HL-60/S4 treated with retinoic acid at 250 ng/mL for 4 days and 3 days (cell line): ENCODE results near the gene NME3.
"Not testable (repeated sequence)": the region's sequence is repeated elsewhere in the genome, so short reads cannot be mapped to it uniquely, and the experiment has no call there.

ENCODE experiments used
- in situ Hi-C: fragments of 300-500 bp; cut with MboI; formaldehyde crosslinking; loops from 2 replicates; pipeline ENCODE4 v1.7.0; 2022; ENCODE audit warnings: low sequenced_read_pairs

NME3 gene

DNA sequence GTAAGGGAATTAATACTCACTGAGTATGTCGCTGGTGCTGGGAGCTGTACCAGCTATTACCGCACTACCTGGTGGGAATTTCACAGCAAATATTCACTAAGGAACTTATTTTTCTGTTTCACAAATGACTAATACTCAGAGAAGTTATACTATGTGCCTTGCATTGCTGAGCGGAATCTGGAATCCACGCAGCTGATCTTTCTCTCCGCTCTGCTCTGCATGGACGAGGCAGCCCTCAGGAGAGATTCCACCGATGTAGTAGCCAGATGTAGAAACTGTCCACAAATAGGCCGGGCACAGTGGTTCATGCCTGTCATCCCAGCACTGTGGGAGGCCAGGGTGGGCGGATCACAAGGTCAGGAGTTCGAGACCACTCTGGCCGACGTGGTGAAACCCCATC is 17.1 kb downstream of the NME3 start:
- in situ Hi-C loops = no loop called here

GRCh38 chr16:1752853-1753252 is 18.5 kb downstream of the NME3 start:
- in situ Hi-C loops = no loop called here

DNA sequence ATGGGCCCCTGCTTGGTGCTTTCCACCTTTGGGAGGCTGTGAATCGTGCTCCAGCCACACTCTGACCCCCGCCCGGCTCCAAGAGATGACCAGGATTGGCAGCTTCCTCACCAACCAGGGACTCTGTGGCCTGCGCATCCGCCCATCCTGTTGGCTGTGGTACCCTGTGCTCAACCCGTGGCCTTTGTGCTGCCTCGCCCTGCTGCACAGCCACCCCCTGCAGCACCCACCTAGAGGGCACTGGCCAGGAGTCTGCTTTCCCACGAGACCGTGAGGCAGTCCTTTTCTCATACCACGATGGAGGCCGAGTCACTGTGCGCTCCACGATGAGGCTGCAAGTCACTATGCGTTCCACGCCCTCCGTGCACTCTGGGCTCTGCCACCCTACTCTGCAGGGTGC is 19.4 kb downstream of the NME3 start:
- in situ Hi-C loops = no loop called here

GRCh38 chr16:1749152-1750117 is 21.9 kb downstream of the NME3 start:
- in situ Hi-C loops = no loop called here

GRCh38 chr16:1747934-1748333 is 23.4 kb downstream of the NME3 start:
- in situ Hi-C loops = no loop called here

DNA sequence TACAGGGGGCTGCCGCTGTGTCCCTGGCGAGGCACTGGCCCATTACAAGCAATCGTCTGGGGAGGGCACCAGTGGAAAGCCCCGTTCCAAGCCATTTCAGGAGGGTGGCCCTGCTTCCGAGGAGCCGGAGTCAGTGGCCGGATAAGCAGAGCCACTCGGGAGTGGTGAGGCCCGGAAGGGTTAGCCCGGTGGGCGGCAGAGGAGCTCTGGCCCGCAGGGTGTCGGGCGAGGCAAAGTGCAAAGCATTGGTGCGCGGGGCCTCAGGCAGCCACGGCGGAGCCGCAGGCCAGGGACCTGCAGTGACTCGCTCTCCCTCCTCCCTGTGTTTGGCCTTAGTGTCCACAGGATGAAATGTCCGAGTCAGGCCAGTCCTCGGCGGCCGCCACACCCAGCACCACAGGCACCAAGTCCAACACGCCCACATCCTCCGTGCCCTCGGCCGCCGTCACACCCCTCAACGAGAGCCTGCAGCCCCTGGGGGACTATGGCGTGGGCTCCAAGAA is 24.6 kb downstream of the NME3 start:
- in situ Hi-C loops = no loop called here

- in situ Hi-C loops = no loop called here
Observed at GRCh38 chr16:1745900-1746692, 25.2 kb downstream of the NME3 start.

- in situ Hi-C loops = no loop called here
Observed at GRCh38 chr16:1745181-1745899, 26.0 kb downstream of the NME3 start.

DNA sequence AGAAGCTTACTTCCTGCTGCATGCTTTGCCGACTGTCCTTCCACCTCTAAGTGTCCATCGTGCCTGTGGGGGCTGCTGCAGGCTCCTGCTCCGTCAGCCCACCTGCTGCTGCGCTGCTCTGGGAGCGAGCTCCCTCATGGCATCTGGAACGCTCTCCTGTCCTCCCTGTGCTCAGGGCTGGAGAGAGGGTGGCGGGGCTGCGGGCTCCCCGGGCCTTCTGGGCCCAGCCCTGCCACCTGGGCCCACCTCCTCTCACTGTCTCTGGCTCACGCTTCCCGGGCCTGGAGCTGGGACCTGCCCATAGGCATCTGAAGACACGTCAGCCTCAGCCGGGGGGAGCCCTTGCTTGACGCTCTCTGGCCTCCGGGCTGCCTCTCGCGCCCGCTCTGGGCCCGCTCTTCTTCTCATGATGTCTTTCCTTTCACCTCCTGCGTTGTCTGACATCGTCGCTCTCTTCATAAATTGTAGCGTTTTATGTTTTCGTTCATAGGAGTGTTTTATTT is 27.0 kb downstream of the NME3 start:
- in situ Hi-C loops = no loop called here

DNA sequence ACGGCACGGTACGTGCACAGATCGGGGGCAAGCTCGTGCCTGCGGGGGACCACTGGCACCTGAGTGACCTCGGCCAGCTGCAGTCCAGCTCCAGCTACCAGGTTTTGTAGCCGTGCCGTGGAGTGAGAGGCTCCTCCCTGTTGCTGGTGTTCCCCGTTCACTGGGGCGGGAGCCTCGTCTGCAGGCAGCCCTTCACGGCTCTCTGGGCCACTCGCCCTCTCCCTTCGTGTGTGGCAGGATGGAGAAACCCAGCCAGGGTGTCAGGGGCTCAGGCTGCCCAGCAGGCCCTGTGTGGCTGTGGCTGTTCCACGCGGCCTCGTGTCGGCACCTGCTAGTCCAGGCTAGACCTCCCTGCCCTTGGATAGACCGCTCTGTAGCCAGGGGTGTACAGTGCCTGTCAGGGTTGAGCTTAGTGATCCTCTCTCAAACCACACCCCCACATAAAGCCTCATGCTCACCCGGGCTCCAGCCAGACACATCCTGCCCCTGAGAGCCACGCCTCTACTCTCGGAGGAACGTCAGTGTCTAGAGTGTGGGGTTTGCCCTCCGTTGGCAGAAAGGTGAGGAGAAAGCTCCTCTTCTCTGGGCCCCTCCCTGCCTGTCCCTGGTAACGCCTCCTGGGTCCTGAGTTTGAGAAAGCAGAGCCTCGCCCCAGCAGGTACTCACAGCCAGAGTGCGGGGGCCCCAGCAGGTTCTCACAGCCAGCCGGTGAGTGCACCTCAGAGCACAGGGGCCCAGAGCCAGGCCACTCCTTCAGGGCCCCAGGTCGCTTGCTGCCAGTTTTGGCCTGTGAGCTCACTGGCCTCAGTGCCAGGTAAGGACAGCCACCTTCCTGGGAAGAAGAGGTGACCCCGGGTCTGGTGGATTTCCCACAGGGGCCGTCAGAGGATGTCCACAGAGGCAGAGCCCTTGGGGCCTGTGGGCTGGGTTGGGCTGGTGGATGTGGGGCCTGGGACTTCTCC is 27.7 kb downstream of the NME3 start:
- in situ Hi-C loops = no loop called here

DNA sequence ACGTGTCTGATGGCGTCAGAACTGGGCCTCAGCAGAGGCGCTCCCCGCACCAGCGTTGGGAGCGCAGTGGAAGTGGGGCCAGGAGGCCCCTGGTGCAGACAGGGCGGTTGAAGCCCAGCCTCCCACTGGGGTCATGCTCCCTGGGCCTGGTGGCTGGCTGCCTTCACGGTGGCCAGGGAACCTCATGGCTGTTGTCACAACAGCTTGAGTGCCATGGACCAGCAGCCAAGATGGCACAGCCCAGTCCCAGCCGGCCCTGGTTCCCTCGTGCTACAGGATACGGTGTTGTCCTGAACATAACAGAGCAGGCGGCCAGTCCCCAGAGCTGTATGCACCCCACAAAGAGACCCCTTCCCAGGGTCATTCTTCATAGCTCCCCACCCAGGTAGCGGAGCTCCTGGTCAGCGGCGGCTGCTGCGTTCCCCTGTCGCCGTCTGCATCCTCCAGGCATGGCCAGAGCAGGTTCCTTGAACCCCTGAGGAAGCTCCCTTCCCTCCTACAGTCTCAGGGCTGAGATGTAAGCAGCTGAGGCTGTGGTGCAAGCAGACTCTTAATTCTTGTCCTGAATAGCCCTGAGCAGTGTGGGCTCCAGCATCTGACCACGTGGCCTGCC is 29.7 kb downstream of the NME3 start:
- in situ Hi-C loops = no loop called here

DNA sequence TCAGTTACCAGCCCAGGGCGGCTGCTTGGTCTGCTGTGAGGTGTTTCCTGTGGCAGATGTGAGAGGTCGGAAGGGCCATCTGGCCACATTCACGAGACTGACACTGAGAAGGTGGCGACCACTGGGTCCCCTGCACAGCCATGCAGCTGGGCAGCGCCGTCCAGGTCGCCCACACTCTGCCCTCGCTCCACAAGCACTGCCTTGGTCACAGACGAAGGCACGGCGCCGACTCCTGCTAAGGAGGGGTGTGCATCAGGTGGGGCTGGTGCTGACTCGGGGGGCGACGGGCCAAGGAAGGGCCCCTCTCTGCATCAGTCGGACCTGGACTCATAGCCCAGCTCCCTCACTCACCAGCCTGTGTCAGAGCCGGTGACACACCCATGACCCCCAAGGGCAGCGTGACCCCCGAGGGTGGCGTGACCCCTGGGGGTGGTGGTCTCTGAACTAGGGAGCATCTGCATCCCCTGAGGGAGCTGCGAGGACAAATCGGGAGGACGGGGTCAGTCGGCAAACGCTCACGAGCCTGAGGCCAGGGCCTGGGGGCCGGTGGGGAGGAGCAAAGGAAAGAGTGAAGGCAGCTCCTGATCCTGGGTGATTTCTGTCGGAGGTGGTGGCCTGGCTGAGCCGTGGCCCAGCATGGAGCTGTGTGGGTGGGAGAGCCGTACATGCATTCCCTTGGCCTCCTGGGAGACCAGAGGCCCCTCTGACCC is 30.4 kb downstream of the NME3 start:
- in situ Hi-C loops = no loop called here

GRCh38 chr16:1740234-1740633 is 31.1 kb downstream of the NME3 start:
- in situ Hi-C loops = no loop called here

DNA sequence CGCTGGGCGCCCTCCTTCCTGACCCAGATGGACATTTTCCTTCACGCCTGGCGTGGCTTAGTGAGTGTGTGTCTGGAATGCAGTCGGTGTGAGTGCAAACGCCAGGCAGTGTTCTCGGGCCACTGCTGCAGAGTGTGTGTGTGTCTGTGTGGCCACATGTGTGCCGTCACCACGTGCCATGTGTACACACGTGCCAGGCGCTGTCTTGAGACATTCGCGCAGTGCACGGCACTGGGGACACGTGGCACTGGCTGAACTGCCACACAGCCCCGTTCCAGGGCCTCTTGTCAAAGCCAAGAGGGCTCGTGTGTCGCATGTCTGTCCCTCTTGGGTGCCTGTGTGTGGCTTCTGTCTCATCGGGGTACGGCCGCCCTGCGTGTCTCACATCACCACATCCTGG is 36.5 kb downstream of the NME3 start:
- in situ Hi-C loops = no loop called here

DNA sequence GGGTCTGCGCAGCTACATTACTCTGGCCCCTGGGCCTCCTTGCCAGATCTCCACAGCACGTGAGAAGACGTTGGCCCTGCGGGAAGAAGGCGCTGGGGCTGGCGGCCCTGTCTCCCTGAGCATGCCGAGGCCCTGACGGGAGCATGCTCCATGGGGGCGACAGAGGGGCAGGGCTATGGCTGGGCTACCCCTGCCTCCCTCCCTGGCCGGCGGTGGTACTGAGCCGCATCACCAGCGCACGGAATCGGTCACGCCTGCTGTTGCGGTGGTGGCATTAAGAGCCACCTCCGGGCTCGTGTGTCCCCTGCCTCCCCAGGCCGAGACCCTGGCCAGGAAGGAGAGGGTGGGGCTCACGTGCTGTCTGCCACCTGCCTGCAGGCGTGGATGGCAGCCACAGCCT is 37.2 kb downstream of the NME3 start:
- in situ Hi-C loops = no loop called here

DNA sequence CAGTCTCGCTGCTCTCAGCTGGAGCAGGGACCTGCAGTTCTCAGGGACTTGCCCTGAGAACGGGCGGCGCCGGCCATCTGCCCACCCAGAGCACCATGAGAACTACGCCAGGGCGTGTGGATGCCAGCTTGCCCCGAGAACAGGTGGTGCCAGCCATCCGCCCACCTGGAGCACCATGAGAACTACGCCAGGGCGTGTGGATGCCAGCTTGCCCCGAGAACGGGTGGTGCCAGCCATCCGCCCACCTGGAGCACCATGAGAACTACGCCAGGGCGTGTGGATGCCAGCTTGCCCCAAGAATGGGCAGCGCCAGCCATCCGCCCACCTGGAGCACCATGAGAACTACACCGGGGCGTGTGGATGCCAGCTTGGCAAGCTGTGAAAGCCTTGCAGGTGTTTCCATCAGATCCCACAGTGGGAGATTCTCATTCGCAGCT is 38.8 kb downstream of the NME3 start:
- in situ Hi-C loops = not testable (repeated sequence)

DNA sequence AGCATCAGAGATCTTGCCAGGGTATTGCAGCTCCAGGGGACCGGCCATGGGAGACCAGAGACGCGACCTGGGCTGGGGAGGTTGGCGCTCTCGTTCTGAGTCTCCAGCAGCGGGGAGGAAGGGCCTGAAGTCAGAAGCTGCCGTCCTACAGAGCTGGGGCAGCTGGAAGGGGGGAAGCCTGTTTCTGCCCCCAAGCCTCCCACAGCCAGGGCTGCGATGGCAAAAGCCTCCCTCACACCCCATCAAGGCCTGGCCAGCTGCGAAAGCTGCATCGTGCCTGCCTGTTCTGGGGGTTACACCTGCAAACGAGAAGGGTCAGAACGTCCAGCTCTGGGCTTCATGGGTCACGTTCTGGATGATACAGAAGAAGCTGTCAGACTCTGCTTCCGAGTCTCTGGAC is 39.3 kb downstream of the NME3 start:
- in situ Hi-C loops = no loop called here

DNA sequence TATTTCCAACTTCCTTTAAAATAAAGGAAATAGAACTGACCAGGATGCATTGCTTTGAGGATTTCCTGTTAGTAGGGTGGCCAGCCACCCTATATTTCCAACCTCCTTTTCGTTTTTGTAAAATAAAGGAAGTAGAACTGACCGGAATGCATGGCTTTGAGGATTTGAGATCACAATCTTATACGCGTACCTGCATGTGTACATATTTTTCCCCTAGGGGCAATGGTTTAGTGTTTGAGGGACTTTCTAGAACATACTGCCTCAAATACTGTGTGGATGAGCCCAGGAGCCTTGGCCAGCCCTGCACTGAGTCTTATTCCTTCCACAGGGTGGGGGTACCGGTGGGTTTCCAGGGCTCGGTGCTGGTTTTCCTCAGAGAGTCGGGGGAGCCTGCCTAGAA is 39.7 kb downstream of the NME3 start:
- in situ Hi-C loops = no loop called here

- in situ Hi-C loops = no loop called here
Observed at GRCh38 chr16:1731073-1731472, 40.3 kb downstream of the NME3 start.
